Fibroblast of the aortic adventitia (primary cell): ENCODE data around the gene BRI3BP. TPM values are rescaled to one million over a fixed set of nuclear protein-coding genes. Genes with fewer than 3 reads are reported as not detected.
"Not testable (repeated sequence)": the region's sequence is repeated elsewhere in the genome, so short reads cannot be mapped to it uniquely, and the experiment has no call there.

Source experiments
- DNase-seq: peaks from one replicate; pipeline ENCODE4 v3.0.0-alpha.2; 2010; ENCODE audit warnings: low read depth
- H3K4me3 ChIP-seq: 2 replicates; pipeline ENCODE4 v1.5.1; 2011; ENCODE audit warnings: low read depth, mild to moderate bottlenecking, control low read depth, low read length, moderate library complexity
- total RNA-seq: library from RNA; depleted of rRNA; stranded (reverse); fragments of >200 nt; gene quantifications from 2 replicates; pipeline ENCODE4 v1.2.3, GENCODE V29; 2012; ENCODE audit warnings: low replicate concordance
- TF ChIP-seq, protein P1 (sequence below): IDR thresholded peaks from 2 replicates; pipeline ENCODE4 v1.5.1; 2011; ENCODE audit warnings: mild to moderate bottlenecking, low read length, control low read depth, inconsistent platforms; ENCODE audit not compliant: insufficient read depth

Gene BRI3BP
- total RNA-seq, 1 donor: 6.1 TPM

DNA sequence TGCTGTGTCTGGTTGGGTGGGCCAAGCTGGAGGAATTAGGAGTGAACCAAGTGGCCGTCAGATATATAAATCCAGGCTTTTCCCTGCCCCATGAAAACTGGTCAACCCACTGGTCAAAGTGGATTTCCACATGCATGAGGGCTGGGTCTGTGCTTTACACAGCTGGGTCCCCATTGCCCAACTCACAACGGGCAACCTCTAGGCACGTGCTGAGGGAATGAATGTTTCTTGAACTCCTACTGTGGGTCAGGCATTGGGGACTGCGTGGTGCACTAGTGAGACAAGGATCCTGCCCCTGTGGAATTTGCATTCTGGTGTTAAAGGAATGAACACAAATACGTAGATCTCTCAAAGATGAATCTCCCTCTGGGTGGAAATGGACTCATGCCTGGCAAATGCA is 64.3 kb downstream of the BRI3BP start:
- TF ChIP-seq, protein P1, sequence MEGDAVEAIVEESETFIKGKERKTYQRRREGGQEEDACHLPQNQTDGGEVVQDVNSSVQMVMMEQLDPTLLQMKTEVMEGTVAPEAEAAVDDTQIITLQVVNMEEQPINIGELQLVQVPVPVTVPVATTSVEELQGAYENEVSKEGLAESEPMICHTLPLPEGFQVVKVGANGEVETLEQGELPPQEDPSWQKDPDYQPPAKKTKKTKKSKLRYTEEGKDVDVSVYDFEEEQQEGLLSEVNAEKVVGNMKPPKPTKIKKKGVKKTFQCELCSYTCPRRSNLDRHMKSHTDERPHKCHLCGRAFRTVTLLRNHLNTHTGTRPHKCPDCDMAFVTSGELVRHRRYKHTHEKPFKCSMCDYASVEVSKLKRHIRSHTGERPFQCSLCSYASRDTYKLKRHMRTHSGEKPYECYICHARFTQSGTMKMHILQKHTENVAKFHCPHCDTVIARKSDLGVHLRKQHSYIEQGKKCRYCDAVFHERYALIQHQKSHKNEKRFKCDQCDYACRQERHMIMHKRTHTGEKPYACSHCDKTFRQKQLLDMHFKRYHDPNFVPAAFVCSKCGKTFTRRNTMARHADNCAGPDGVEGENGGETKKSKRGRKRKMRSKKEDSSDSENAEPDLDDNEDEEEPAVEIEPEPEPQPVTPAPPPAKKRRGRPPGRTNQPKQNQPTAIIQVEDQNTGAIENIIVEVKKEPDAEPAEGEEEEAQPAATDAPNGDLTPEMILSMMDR: no peak
- DNase-seq: no peak
- H3K4me3 ChIP-seq: no peak overlapping the region

DNA sequence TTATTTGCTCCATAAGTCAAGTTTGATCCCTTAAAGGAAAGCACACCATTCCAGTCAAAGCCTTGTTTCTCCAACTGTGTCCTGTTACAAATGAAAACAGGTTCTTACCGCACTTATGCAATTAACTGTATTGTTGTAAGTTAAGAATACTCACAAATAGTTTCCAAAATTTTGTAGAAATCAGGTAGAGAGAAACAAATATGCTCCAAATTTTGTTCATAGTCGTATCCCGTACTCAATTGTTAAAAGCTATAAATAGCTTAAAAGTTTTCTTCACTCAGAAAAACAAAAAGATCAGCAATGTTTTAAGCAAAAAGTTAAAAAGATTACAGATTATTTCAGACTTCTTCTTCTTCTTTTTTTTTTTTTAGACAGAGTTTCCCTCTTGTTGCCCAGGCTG is 67.8 kb downstream of the BRI3BP start:
- no peak overlapping the region for H3K4me3 ChIP-seq
- no peak for DNase-seq
- TF ChIP-seq, protein P1: no peak

DNA sequence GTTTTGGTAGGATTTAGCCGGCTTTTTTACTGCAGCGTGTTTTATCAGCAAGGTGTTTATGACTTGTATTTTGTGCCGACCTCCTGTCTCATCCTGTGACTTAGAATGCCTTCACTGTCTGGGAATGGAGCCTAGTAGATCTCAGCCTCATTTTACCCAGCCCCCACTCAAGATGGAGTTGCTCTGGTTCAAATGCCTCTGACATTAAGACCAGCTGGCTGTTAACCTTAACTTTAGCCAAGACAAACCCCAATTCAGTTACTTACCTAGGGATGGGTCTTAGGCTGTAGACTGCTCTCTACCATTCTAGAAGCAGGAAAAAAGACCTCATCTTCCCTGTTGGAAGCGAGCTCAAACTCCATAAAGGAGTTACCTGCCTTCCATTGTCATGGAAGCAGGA is 70.1 kb downstream of the BRI3BP start:
- not testable (repeated sequence) for DNase-seq

DNA sequence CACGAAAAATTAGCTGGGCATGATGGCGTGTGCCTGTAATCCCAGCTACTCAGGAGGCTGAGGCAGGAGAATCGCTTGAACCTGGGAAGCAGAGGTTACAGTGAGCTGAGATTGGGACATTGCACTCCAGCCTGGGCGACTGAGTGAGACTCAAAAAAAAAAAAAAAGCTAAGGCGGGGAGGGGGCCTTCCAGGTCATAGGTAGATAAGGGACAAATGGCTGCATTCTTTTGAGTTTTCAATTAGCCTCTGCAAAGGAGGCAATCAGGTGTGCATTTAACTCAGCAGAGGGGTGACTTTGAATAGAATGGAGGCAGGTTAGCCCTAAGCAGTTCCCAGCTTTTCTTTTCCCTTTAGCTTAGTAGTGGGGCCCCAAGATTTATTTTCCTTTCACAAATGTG is 71.0 kb downstream of the BRI3BP start:
- H3K4me3 ChIP-seq: peak overlapping the region; percentile 78
- TF ChIP-seq, protein P1: no peak
- no peak for DNase-seq

More for the DNA sequence above, 70.1 kb downstream of the BRI3BP start:
- not testable (repeated sequence) for H3K4me3 ChIP-seq

DNA sequence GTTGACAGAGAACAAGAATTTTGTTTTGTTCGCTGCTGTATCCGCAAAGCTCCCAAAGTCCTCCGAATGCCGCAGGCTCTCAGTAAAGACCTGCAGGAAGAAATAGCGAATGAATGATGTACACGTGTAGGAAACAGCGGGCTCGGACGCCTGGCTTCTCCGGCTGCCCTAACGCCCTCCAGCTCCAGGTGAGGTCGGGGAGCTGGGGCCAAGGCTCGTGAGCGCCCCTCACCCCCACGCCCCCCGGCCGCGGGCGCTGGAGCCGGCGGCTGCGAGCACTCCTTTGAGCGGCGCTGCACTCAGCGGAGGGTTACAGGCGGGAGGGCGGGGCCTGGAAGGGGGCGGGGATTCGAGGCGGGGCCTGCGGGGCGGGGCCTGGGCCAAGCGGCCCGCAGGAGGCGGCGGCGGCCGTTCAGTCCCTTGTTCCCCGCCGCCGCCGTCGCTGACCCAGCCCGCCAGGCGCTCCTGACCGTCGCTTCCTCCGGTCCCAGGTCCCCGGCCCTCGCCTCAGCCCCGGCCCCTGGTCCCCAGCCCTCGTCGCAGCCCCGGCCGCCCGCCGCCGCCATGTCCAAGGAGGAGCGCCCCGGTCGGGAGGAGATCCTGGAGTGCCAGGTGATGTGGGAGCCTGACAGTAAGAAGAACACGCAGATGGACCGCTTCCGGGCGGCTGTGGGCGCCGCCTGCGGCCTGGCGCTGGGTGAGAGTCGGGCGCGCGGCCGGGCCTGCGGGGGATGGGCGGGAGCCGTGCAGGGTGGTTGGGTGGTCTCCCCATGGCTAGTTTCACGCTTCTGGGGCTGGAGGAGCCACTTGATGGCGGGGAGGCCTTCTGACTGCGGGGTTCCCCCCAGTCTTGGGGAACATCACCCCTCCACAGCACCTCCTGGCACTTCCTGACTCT is 71.8 kb downstream of the BRI3BP start, which contains the start of gene AACS:
Gene AACS, plus strand, starts transcription at position 415 of the 898 bp plus-strand sequence. Its CDS starts 150 bp downstream, at position 565.
- peak; percentile 61 for DNase-seq
- TF ChIP-seq, protein P1: no peak

DNA sequence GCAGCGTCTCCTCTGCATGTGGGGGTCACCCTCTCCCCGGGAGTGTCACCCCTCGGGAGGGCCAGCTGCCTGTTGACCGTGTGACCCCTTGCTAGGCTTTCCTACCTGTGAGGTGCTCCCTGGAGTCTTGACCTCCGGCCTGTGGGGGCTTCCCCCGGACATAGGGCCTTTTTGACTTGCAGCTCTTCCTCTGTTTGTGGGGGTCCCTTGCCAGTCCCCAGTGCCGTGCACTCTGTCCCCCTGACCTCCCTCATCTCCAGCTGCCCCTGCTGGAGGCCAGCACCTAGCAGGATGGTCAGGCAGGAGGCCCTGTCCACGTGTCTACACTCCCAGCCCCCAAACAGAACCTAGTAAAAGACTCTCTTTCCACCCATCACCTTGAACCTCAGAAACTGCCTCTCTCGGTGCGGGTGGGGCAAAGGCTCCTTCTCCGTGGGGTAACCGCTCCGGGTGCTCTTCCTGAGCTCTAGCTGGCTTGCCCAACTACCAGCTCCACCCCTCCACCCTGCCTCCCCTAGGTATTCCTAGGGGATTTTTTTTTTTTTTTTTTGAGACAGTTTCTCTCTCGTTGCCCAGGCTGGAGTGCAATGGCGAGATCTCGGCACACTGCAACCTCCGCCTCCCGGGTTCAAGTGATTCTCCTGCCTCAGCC is 72.6 kb downstream of the BRI3BP start:
- H3K4me3 ChIP-seq: peak overlapping the region; percentile 92
- TF ChIP-seq, protein P1: no peak
- DNase-seq: no peak

More for the DNA sequence above, 71.8 kb downstream of the BRI3BP start, which contains the start of gene AACS:
- H3K4me3 ChIP-seq: peak within 1 kb of the TSS; percentile 92

DNA sequence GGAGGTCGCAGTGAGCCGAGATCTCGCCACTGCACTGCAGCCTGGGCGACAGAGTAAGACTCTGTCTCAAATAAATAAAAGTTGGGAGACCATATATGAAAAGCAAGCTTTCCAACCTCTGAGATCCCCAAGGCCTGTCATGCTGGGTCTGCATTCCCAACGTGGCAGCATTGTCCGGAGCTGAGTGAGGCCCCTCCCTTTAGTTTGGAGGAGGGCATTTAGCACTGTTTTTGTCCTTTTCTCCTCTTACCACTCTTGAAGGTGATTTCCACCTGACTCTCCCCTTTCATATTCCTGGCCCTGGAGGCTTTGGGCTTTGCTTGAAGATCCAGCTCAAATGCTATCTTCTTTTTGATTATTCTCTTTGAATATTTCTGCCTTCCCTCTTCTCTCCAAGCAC is 74.9 kb downstream of the BRI3BP start:
- TF ChIP-seq, protein P1: no peak
- H3K4me3 ChIP-seq: no peak overlapping the region
- DNase-seq: no peak
